Left lobe of liver (tissue), 2 donors: Measurements from ENCODE around the gene EID2B. TPM values are rescaled to one million over a fixed set of nuclear protein-coding genes. Genes with fewer than 3 reads are reported as not detected.
A peak's percentile ranks its signal among the peaks of the same experiment; 100 is the strongest.

Experiments
- ATAC-seq: fragments of 200-7000 bp; cut with Tn5 transposase; one replicate; pipeline ENCODE4 v1.9.1; 2020; ENCODE audit warnings: mild to moderate bottlenecking, moderate library complexity
- DNase-seq: peaks from one replicate; pipeline ENCODE4 v3.0.0-alpha.2; 2020; ENCODE audit warnings: low spot score
- total RNA-seq: library from RNA; stranded (reverse); gene quantifications from one replicate; pipeline ENCODE4 v1.2.1, GENCODE V29; 2021
- donor health status: DM: no; HTN: no; CAD: no; lungs with moderate emphysema.
- donor health status: DM: no; HTN: yes; CAD: no.

Gene EID2B
- total RNA-seq, 1 donor from 2014 or later: 0.43 TPM

DNA sequence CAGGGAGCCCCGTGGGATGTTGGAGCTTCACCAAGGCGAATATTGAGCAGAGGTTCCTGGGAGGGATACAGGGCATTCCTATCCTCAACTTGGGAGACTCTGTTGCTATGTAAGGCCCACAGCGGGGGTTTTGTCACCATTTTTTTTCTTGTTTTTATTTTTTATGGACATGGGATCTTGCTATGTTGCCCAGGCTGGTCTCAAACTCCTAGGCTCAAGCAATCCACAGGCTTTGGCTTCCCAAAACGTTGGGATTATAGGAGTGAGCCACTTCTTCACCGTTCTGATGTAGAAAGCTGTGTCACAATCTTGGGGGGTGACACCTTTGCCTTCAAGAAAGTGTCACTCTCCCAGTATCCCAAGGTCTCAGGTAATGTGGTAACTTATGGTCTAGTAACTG is 31.3 kb downstream of the EID2B start:
- ATAC-seq (no peak), DNase-seq (no peak)

- ATAC-seq (no peak), DNase-seq (no peak)
Observed at GRCh38 chr19:39500543-39500942, 32.1 kb downstream of the EID2B start.

- ATAC-seq: no peak
- no peak for DNase-seq
Observed at GRCh38 chr19:39499932-39500331, 32.7 kb downstream of the EID2B start.

- DNase-seq (no peak), ATAC-seq (no peak)
Observed at GRCh38 chr19:39498798-39499642, 33.6 kb downstream of the EID2B start, which contains the start of gene DLL3. Gene DLL3 (plus strand): TSS chr19:39498947. CDS start chr19:39498975, 28 bp downstream.

DNA sequence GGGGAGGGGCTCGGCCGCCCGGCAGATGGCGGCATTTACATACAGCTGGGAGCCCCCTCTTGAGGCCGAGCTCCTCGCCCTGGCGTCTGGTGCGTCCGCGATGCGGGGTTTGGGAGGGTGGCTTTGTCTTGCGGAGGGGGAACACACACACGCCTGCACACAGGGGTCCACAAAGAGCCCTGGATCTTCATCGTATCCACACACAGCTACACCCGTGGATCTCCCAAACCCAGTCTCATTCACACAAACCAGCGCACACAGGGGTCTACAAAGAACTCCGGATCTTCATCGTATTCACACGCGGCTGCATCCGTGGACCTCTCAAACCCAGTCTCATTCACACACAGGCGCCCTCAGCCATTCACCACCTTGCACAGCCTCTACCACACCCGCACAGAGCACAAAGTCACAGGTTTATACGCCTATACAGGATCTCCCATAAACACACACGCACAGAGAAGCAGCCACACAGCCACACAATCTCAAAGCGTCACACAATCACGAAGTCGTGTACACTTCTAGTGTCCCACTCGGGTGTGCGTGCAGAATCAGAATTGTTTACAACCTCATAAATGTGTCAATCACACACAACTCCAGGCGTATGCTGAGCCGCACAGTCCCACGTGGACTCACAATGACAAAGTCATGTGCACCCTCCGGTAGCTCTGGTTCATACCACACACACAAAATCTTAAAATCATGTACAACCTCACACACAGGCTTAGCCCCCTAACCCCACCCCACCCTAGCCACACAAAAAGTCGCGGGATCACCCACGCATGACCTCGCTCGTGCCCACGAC is 34.5 kb downstream of the EID2B start:
- peak; percentile 40 for ATAC-seq

DNA sequence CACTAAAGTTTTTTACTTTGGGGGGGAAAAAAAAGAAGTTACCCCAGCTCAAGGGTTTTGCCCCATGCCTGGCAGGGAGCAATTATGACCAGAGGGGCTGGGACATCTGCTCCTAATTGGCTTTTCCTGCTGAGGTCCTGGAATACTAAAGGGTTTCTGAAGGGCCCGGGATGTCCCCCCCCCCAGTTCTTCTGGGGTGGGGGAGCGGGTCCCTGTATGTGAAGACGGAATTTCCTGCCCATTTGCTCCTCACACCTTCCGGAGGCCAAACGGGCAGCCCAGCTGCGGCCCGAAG is 35.0 kb downstream of the EID2B start:
- DNase-seq: no peak
- no peak for ATAC-seq

More for the DNA sequence above, 34.5 kb downstream of the EID2B start:
- DNase-seq: no peak

DNA sequence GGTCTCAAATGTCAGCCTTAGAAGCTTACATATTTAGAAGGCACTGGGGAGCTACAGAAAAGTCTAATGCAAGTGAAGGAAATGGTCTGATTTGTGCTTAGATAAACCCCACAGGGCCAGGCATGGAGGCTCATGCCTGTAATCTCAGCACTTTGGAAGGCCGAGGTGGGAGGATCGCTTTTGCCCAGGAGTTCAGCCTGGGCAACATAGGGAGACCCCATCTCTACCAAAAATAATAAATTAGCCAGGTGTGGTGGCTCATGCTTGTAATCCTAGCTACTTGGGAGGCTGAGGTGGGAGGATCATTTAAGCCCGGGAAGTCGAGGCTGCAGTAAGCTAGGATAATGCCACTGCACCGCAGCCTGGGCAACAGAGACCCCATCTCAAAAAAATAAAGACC is 36.6 kb downstream of the EID2B start:
- ATAC-seq (no peak), DNase-seq (no peak)

- ATAC-seq (no peak), DNase-seq (no peak)
Observed at GRCh38 chr19:39494661-39495060, 38.0 kb downstream of the EID2B start.

GRCh38 chr19:39492788-39493187 is 39.9 kb downstream of the EID2B start:
- ATAC-seq (no peak), DNase-seq (no peak)

DNA sequence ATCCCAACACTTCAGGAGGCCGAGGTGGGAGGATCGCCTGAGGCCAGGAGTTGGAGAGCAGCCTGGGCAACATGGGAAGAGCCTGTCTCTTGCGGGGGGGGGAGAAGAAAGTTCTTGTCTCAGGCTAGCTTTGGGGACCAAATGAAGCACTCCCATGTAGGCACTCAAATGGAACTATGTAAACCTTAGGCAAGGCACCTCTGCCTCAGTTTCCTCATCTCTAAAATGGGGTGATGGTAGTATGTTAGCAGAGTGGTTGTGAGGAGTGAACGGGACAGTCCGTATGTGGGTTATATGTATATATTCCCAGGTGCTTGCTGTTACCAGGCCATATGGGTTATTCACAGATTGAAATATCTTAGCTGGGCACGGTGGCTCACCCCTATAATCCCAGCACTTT is 40.4 kb downstream of the EID2B start:
- ATAC-seq: no peak
- no peak for DNase-seq

- DNase-seq (no peak), ATAC-seq (peak; percentile 24)
Observed at GRCh38 chr19:39489756-39490155, 42.9 kb downstream of the EID2B start.

- DNase-seq: no peak
Observed at GRCh38 chr19:39483141-39483540, 49.5 kb downstream of the EID2B start.

GRCh38 chr19:39481676-39482075 is 51.0 kb downstream of the EID2B start:
- ATAC-seq (no peak), DNase-seq (no peak)

More at GRCh38 chr19:39483141-39483540, 49.5 kb downstream of the EID2B start:
- no peak for ATAC-seq

GRCh38 chr19:39481229-39481545 is 51.5 kb downstream of the EID2B start:
- ATAC-seq: no peak
- no peak for DNase-seq

Other genes with a start within 250 kb of the EID2B start
- gene IFNL1, start 236.4 kb downstream of the EID2B start, total RNA-seq: not detected
- 0.78 TPM for gene LRFN1, start 212.0 kb downstream of the EID2B start, total RNA-seq
- 11.3 TPM for gene GMFG, start 196.8 kb downstream of the EID2B start, total RNA-seq
- 30.1 TPM for gene SAMD4B, start 190.4 kb downstream of the EID2B start, total RNA-seq
- 21.3 TPM for gene PAF1, start 141.7 kb downstream of the EID2B start, total RNA-seq
- gene MED29, start 141.5 kb downstream of the EID2B start, total RNA-seq: 19.2 TPM
- gene ZFP36, start 126.0 kb downstream of the EID2B start, total RNA-seq: 44.0 TPM
- 3.8 TPM for gene PLEKHG2, start 120.2 kb downstream of the EID2B start, total RNA-seq
- gene RPS16, start 96.9 kb downstream of the EID2B start, total RNA-seq: 668 TPM
- gene SUPT5H, start 87.3 kb downstream of the EID2B start, total RNA-seq: 57.0 TPM
- 31.7 TPM for gene TIMM50, start 52.0 kb downstream of the EID2B start, total RNA-seq
- gene DLL3, start 33.9 kb downstream of the EID2B start, total RNA-seq: not detected
- gene SELENOV, start 17.7 kb downstream of the EID2B start, total RNA-seq: not detected
- 6.6 TPM for gene EID2, start 7.3 kb upstream of the EID2B start, total RNA-seq
- not detected for gene LGALS13, start 69.7 kb upstream of the EID2B start, total RNA-seq
- not detected for gene LGALS16, start 123.1 kb upstream of the EID2B start, total RNA-seq
- gene LGALS14, start 171.6 kb upstream of the EID2B start, total RNA-seq: not detected
- not detected for gene CLC, start 205.2 kb upstream of the EID2B start, total RNA-seq
- not detected for gene LEUTX, start 246.0 kb upstream of the EID2B start, total RNA-seq